IPS-18c (cell line): ENCODE measurements around the gene STKLD1.
"Not testable (repeated sequence)": the region's sequence is repeated elsewhere in the genome, so short reads cannot be mapped to it uniquely, and the experiment has no call there.

Experiments
- H3K4me3 ChIP-seq: 2 replicates; pipeline ENCODE4 v1.7.0; 2013; ENCODE audit warnings: low read depth, mild to moderate bottlenecking, low read length, moderate library complexity; ENCODE audit not compliant: insufficient read depth
- H3K9me3 ChIP-seq: one replicate; pipeline ENCODE4 v1.6.1; 2013; ENCODE audit warnings: mild to moderate bottlenecking, low read length, moderate library complexity; ENCODE audit not compliant: control insufficient read depth, insufficient read depth

STKLD1 gene

GRCh38 chr9:133391449-133391848 lies 15.3 kb downstream of the STKLD1 start:
- not testable (repeated sequence) for H3K9me3 ChIP-seq, H3K4me3 ChIP-seq

- not testable (repeated sequence) for H3K9me3 ChIP-seq, H3K4me3 ChIP-seq
Measured at GRCh38 chr9:133392308-133392707, 16.1 kb downstream of the STKLD1 start.

GRCh38 chr9:133393399-133393798 lies 17.2 kb downstream of the STKLD1 start:
- H3K9me3 ChIP-seq, result peaks cover 5% of the 10 kb centered on the region
- H3K4me3 ChIP-seq, result no peak overlapping the region

- Histone ChIP-seq H3K9me3 (peaks cover 5% of the 10 kb centered on the region), H3K4me3 (no peak overlapping the region)
Measured at GRCh38 chr9:133394687-133395271, 18.6 kb downstream of the STKLD1 start.

GRCh38 chr9:133396952-133397351 lies 20.8 kb downstream of the STKLD1 start:
- Histone ChIP-seq H3K9me3 (no peaks in the 10 kb centered on the region), H3K4me3 (no peak overlapping the region)

- Histone ChIP-seq H3K9me3 (no peaks in the 10 kb centered on the region), H3K4me3 (no peak overlapping the region)
Measured at GRCh38 chr9:133397370-133397769, 21.2 kb downstream of the STKLD1 start.

GRCh38 chr9:133397895-133398294 lies 21.7 kb downstream of the STKLD1 start:
- Histone ChIP-seq H3K9me3 (no peaks in the 10 kb centered on the region), H3K4me3 (no peak overlapping the region)

GRCh38 chr9:133400292-133400691 lies 24.1 kb downstream of the STKLD1 start:
- Histone ChIP-seq H3K4me3 (no peak overlapping the region), H3K9me3 (no peaks in the 10 kb centered on the region)

GRCh38 chr9:133401588-133401987 lies 25.4 kb downstream of the STKLD1 start:
- Histone ChIP-seq H3K9me3 (no peaks in the 10 kb centered on the region), H3K4me3 (no peak overlapping the region)

GRCh38 chr9:133402689-133403088 lies 26.5 kb downstream of the STKLD1 start:
- Histone ChIP-seq H3K9me3 (no peaks in the 10 kb centered on the region), H3K4me3 (no peak overlapping the region)

GRCh38 chr9:133403766-133404453 lies 27.7 kb downstream of the STKLD1 start:
- H3K9me3 ChIP-seq, result no peaks in the 10 kb centered on the region

GRCh38 chr9:133404454-133405002 lies 28.4 kb downstream of the STKLD1 start:
- H3K9me3 ChIP-seq, result no peaks in the 10 kb centered on the region

More at GRCh38 chr9:133403766-133404453, 27.7 kb downstream of the STKLD1 start:
- no peak overlapping the region for H3K4me3 ChIP-seq

GRCh38 chr9:133405508-133406438 lies 29.6 kb downstream of the STKLD1 start:
- Histone ChIP-seq H3K4me3 (no peak overlapping the region), H3K9me3 (no peaks in the 10 kb centered on the region)

More at GRCh38 chr9:133404454-133405002, 28.4 kb downstream of the STKLD1 start:
- H3K4me3 ChIP-seq, result no peak overlapping the region

GRCh38 chr9:133406480-133407307 lies 30.5 kb downstream of the STKLD1 start:
- H3K4me3 ChIP-seq, result no peak overlapping the region; the same call in 1 of the 2 replicates
- H3K9me3 ChIP-seq, result no peaks in the 10 kb centered on the region

- H3K4me3 ChIP-seq, result no peak overlapping the region
- no peaks in the 10 kb centered on the region for H3K9me3 ChIP-seq
Measured at GRCh38 chr9:133408042-133408441, 31.9 kb downstream of the STKLD1 start.

GRCh38 chr9:133415170-133415569 lies 39.0 kb downstream of the STKLD1 start:
- H3K4me3 ChIP-seq, result no peak overlapping the region
- H3K9me3 ChIP-seq, result no peaks in the 10 kb centered on the region
